Myometrial cell (primary cell): ENCODE data around the gene CIT. TPM values are rescaled to one million over a fixed set of nuclear protein-coding genes. Genes with fewer than 3 reads are reported as not detected.

Experiments
- total RNA-seq: library from RNA; depleted of rRNA; stranded (reverse); fragments of >200 nt; gene quantifications from 2 replicates; pipeline ENCODE4 v1.2.3, GENCODE V29; 2015

CIT gene
- 22.8 and 26.8 TPM in 2 replicates for total RNA-seq

DNA sequence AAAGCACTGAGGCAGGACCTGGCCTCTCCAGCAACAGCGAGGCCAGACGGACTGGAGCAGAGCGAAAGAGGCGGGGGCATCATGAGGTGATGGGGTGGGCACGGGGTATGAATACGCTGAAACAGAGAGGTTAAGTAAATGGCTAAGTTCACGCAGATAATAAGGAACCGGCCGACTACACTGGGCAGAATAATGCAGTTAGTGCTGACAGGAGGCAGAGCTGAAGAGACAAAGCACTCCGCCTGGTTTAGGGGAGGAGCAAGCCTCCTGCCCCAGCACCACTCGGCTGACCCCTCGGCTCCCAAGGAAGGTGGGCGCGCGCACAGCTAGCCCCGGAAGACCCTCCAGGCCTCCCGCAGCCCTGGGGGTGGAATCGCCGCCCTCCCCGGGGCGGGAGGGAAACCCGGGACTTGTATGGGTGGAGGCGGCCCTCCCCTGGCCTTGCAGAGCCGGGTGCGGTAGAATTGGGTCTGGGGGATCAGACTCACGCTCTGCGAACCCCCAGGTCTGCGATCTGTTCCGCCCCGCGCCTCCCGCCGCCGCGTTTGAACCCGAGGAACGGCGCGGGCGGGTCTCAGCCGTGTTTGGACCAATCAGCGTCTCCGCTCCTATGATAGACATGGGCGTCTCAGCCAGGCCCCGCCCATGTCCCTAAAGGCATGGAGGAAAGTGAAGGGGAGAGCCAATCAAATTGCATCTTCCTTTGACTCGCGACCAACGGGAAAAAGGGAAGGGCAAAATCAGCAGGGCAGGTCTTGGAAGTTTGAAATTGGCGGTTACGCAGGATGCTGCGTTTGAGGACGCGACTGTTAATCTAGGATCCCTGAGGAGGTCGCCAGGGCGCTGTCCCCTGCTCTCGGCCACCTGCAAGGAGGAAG is at the start of gene CIT:
Gene CIT (minus strand): TSS at position 560 of the 878 bp plus-strand sequence. CDS start 1,152 bp downstream, outside the sequence.

GRCh38 chr12:119667577-119668323 is 209.4 kb downstream of the CIT start, which contains the start of gene PRKAB1:
TSS of gene PRKAB1 (plus strand) at chr12:119668133. CDS start at chr12:119668245, 112 bp downstream.

Other genes starting within 250 kb of the CIT start
- gene PRKAB1, start 209.2 kb downstream of the CIT start, total RNA-seq: 10.6 and 14.1 TPM in 2 replicates
- gene BICDL1, start 111.9 kb upstream of the CIT start, total RNA-seq: not detected in 2 replicates
- gene RAB35, start 239.4 kb upstream of the CIT start, total RNA-seq: 34.6 and 35.7 TPM in 2 replicates